ENCODE results near the gene GRIP2. TPM values are rescaled to one million over a fixed set of nuclear protein-coding genes. Genes with fewer than 3 reads are reported as not detected.

The GRIP2 gene
- total RNA-seq, 1 donor from 2014 or later, result not detected

- no peak for DNase-seq (ENCODE audit: low read depth)
- H3K4me3 ChIP-seq (ENCODE audit: low read depth, low read length), result no peak overlapping the region
- no peak for TF ChIP-seq CTCF (conservative IDR thresholded peaks at IDR 0.05; ENCODE audit: low read depth, low read length)
Observed at GRCh38 chr3:14450922-14451606, 89.1 kb downstream of the GRIP2 start.

- no peak overlapping the region for H3K4me3 ChIP-seq (ENCODE audit: low read depth, low read length)
Observed at GRCh38 chr3:14450506-14450905, 89.6 kb downstream of the GRIP2 start.

GRCh38 chr3:14448756-14449727 is 91.1 kb downstream of the GRIP2 start:
- no peak for DNase-seq (ENCODE audit: low read depth)
- TF ChIP-seq CTCF (conservative IDR thresholded peaks at IDR 0.05; ENCODE audit: low read depth, low read length), result no peak
- no peak overlapping the region for H3K4me3 ChIP-seq (ENCODE audit: low read depth, low read length)

More at GRCh38 chr3:14450506-14450905, 89.6 kb downstream of the GRIP2 start:
- TF ChIP-seq CTCF (conservative IDR thresholded peaks at IDR 0.05; ENCODE audit: low read depth, low read length), result no peak
- DNase-seq (ENCODE audit: low read depth), result no peak

- TF ChIP-seq CTCF (conservative IDR thresholded peaks at IDR 0.05; ENCODE audit: low read depth, low read length), result no peak
- no peak overlapping the region for H3K4me3 ChIP-seq (ENCODE audit: low read depth, low read length)
- no peak for DNase-seq (ENCODE audit: low read depth)
Observed at GRCh38 chr3:14448063-14448462, 92.1 kb downstream of the GRIP2 start.

- H3K4me3 ChIP-seq (ENCODE audit: low read depth, low read length), result no peak overlapping the region
- TF ChIP-seq CTCF (conservative IDR thresholded peaks at IDR 0.05; ENCODE audit: low read depth, low read length), result no peak
- no peak for DNase-seq (ENCODE audit: low read depth)
Observed at GRCh38 chr3:14446988-14447570, 93.1 kb downstream of the GRIP2 start.

- DNase-seq (ENCODE audit: low read depth), result no peak
- no peak for TF ChIP-seq CTCF (conservative IDR thresholded peaks at IDR 0.05; ENCODE audit: low read depth, low read length)
- no peak overlapping the region for H3K4me3 ChIP-seq (ENCODE audit: low read depth, low read length)
Observed at GRCh38 chr3:14445773-14446172, 94.4 kb downstream of the GRIP2 start.

Data from epithelial cell of proximal tubule (primary cell).